ENCODE measurements around the gene POLD3.

POLD3 gene

DNA sequence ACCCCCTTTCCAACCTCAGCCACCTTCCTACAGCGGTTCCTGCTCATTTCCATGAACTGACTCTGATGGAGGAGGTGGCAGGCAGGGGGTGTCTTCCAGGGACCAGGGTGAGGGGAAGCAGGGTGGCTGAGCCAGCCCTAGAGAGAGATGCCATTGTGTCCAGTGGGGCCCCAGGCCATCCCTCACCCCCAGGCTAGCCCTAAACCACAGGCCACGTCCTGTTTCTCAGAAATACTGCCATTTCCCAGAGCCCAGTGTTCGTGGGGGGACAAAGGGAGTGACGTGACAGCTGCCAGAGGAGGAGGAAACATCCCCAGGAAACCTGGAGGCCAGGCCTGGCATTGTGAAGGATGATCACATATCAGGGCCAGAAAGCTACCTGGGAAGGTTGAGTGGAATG, 99.4 kb downstream of the POLD3 start:
- no peak for DNase-seq (ENCODE audit: low read depth)

Data from activated T-cell treated with anti-CD3 and anti-CD28 coated beads for 48 hours (primary cell).